H1 (cell line): ENCODE data around the gene SLC22A23. TPM values are rescaled to one million over a fixed set of nuclear protein-coding genes. Genes with fewer than 3 reads are reported as not detected.

ENCODE experiments used
- CTCF ChIA-PET: fragments of 300-600 bp; sonication (Branson Sonifier 250); formaldehyde crosslinking; loops from one replicate; lab custom pipeline; 2021; ENCODE audit not compliant: partially characterized antibody; lab: Charles Lee
- POLR2A ChIA-PET: fragments of 300-600 bp; sonication (Branson Sonifier 250); formaldehyde crosslinking; loops from one replicate; lab custom pipeline; 2021; ENCODE audit warnings: inconsistent platforms; ENCODE audit not compliant: partially characterized antibody; lab: Charles Lee
- DNase-seq, 2 experiments: peaks; one replicate each; pipeline versions ENCODE4 v3.0.0 to v3.0.0-alpha.2; 2010 to 2022; ENCODE audit warnings: low spot score in 2 of 2, low read depth in 1 of 2, mixed read lengths in 1 of 2
- FAIRE-seq: peaks from 2 replicates; lab custom pipeline; 2011; peaks lifted over from hg19 to GRCh38; lab: Jason Lieb, UNC
- H2AFZ ChIP-seq: 2 replicates; pipeline ENCODE4 v1.8.1; 2012; ENCODE audit warnings: low read length, inconsistent platforms
- H2AK5ac ChIP-seq: 2 replicates; pipeline ENCODE4 v1.6.1; 2013; ENCODE audit warnings: low read depth, low read length
- H2BK120ac ChIP-seq: replicated peaks from 2 replicates; pipeline ENCODE3; 2013; ENCODE audit warnings: low read depth, low read length, inconsistent platforms
- H2BK12ac ChIP-seq: 2 replicates; pipeline ENCODE4 v1.6.1; 2013; ENCODE audit warnings: low read depth, low read length
- H2BK15ac ChIP-seq: 2 replicates; pipeline ENCODE4 v1.6.1; 2013; ENCODE audit warnings: low read length
- H2BK20ac ChIP-seq: 2 replicates; pipeline ENCODE4 v1.6.1; 2013; ENCODE audit warnings: low read length
- H2BK5ac ChIP-seq: 2 replicates; pipeline ENCODE4 v1.6.1; 2013; ENCODE audit warnings: low read depth, low read length
- H3K14ac ChIP-seq: 2 replicates; pipeline ENCODE4 v1.6.1; 2013; ENCODE audit warnings: inconsistent platforms; ENCODE audit not compliant: insufficient read length
- H3K18ac ChIP-seq: 2 replicates; pipeline ENCODE4 v1.6.1; 2013; ENCODE audit warnings: low read length; ENCODE audit errors: extremely low read depth
- H3K23ac ChIP-seq: 2 replicates; pipeline ENCODE4 v1.6.1; 2013; ENCODE audit warnings: inconsistent platforms; ENCODE audit not compliant: insufficient read length
- H3K23me2 ChIP-seq: 2 replicates; pipeline ENCODE4 v1.6.1; 2013; ENCODE audit warnings: low read depth, low read length
- H3K27ac ChIP-seq: 2 replicates; pipeline ENCODE4 v1.6.1; 2011; ENCODE audit warnings: low read depth, low read length, inconsistent platforms
- H3K27me3 ChIP-seq, 4 experiments: replicated peaks in 1 of 4; 1 replicate in 1 of 4; 2 replicates in 3 of 4; pipeline versions ENCODE4 v1.6.1 to v1.8.1; 2011 to 2013; ENCODE audit warnings: low read length in 3 of 4, mild to moderate bottlenecking in 3 of 4, inconsistent platforms in 2 of 4, mixed read lengths in 2 of 4, moderate library complexity in 1 of 4; ENCODE audit not compliant: control insufficient read depth in 3 of 4, insufficient read depth in 3 of 4; ENCODE audit errors: extremely low read depth in 1 of 4
- H3K36me3 ChIP-seq, 4 experiments: 2 replicates each; pipeline versions ENCODE4 v1.6.1 to v1.8.1; 2011 to 2013; ENCODE audit warnings: mild to moderate bottlenecking in 4 of 4, low read length in 3 of 4, moderate library complexity in 2 of 4, control low read depth in 1 of 4, inconsistent platforms in 1 of 4; ENCODE audit not compliant: insufficient read depth in 4 of 4, control insufficient read depth in 2 of 4
- H3K4ac ChIP-seq: replicated peaks from 2 replicates; pipeline ENCODE3; 2013; ENCODE audit warnings: low read length, low read depth, mixed read lengths, inconsistent platforms; ENCODE audit not compliant: insufficient read length
- H3K4me1 ChIP-seq, 4 experiments: replicated peaks in 1 of 4; 1 replicate in 1 of 4; 2 replicates in 3 of 4; pipeline versions ENCODE4 v1.6.1 to v1.8.1; 2011 to 2013; ENCODE audit warnings: low read length in 3 of 4, inconsistent platforms in 2 of 4, mixed read lengths in 1 of 4; ENCODE audit not compliant: insufficient read depth in 4 of 4, control insufficient read depth in 3 of 4
- H3K4me2 ChIP-seq, 2 experiments: 2 replicates each; pipeline versions ENCODE4 v1.6.1 to v1.8.1; 2011 to 2013; ENCODE audit warnings: low read depth in 2 of 2, low read length in 2 of 2, control low read depth in 1 of 2, inconsistent platforms in 1 of 2, mild to moderate bottlenecking in 1 of 2; ENCODE audit not compliant: insufficient read depth in 1 of 2
- H3K4me3 ChIP-seq, 4 experiments: fragments of 200-600, 300-600 bp in 1 of 4; sonication (generic), shearing (Covaris generic), sonication (Bioruptor Twin) in 1 of 4; 2 replicates each; pipeline versions ENCODE4 v1.5.1 to v1.8.1; 2011 to 2016; ENCODE audit warnings: low read length in 4 of 4, low read depth in 3 of 4, control low read depth in 2 of 4, inconsistent platforms in 2 of 4, mild to moderate bottlenecking in 2 of 4, mixed read lengths in 1 of 4, moderate library complexity in 1 of 4; ENCODE audit not compliant: insufficient read depth in 2 of 4; ENCODE audit errors: extremely low read depth in 1 of 4
- H3K56ac ChIP-seq: replicated peaks from 2 replicates; pipeline ENCODE3; 2013; ENCODE audit warnings: low read depth, mild to moderate bottlenecking, mixed read lengths, low read length, inconsistent platforms; ENCODE audit not compliant: insufficient read length
- H3K79me1 ChIP-seq: 2 replicates; pipeline ENCODE4 v1.6.1; 2013; ENCODE audit warnings: low read depth, low read length, control low read depth
- H3K79me2 ChIP-seq, 2 experiments: 2 replicates each; pipeline versions ENCODE4 v1.6.1 to v1.8.1; 2012 to 2013; ENCODE audit warnings: low read length in 2 of 2, mild to moderate bottlenecking in 2 of 2, inconsistent platforms in 1 of 2; ENCODE audit not compliant: insufficient read depth in 2 of 2, control insufficient read depth in 1 of 2
- H3K9ac ChIP-seq, 4 experiments: replicated peaks in 1 of 4; 1 replicate in 1 of 4; 2 replicates in 3 of 4; pipeline versions ENCODE4 v1.6.1 to v1.8.1; 2011 to 2013; ENCODE audit warnings: low read depth in 3 of 4, low read length in 3 of 4, control low read depth in 2 of 4, mild to moderate bottlenecking in 2 of 4, moderate library complexity in 2 of 4, inconsistent platforms in 1 of 4; ENCODE audit errors: extremely low read depth in 1 of 4
- H3K9me3 ChIP-seq, 2 experiments: 2 replicates each; pipeline versions ENCODE4 v1.6.1 to v1.8.1; 2012 to 2013; ENCODE audit warnings: mild to moderate bottlenecking in 2 of 2, moderate library complexity in 2 of 2, control low read depth in 1 of 2, inconsistent platforms in 1 of 2, low read depth in 1 of 2, low read length in 1 of 2, mixed read lengths in 1 of 2; ENCODE audit not compliant: insufficient read depth in 2 of 2
- H4K20me1 ChIP-seq, 2 experiments: replicated peaks in 1 of 2; 2 replicates each; pipeline versions ENCODE3 to v1.8.1; 2011 to 2013; ENCODE audit warnings: inconsistent platforms in 2 of 2, low read length in 2 of 2, mild to moderate bottlenecking in 1 of 2; ENCODE audit not compliant: insufficient read depth in 2 of 2, control insufficient read depth in 1 of 2
- H4K5ac ChIP-seq: 2 replicates; pipeline ENCODE4 v1.6.1; 2013; ENCODE audit warnings: low read length, low read depth, mixed read lengths, inconsistent platforms; ENCODE audit not compliant: insufficient read length
- H4K8ac ChIP-seq: 2 replicates; pipeline ENCODE4 v1.8.0; 2013; ENCODE audit warnings: mild to moderate bottlenecking, moderate library complexity, low read length, inconsistent platforms; ENCODE audit not compliant: insufficient read depth; ENCODE audit errors: extremely low read depth
- H4K91ac ChIP-seq: replicated peaks from 2 replicates; pipeline ENCODE3; 2013; ENCODE audit warnings: low read length, mixed read lengths, inconsistent platforms; ENCODE audit not compliant: insufficient read length
- BACH1 ChIP-seq: IDR thresholded peaks from 2 replicates; pipeline ENCODE4 v1.6.1; 2012; ENCODE audit warnings: low read length, improper control_type of control experiment
- CTCF ChIP-seq, 3 experiments: IDR thresholded peaks; 1 replicate in 2 of 3; 2 replicates in 1 of 3; pipeline versions ENCODE4 v1.5.1 to v1.6.1; 2011; ENCODE audit warnings: low read length in 3 of 3, mild to moderate bottlenecking in 3 of 3, inconsistent platforms in 2 of 3, low read depth in 1 of 3, moderate library complexity in 1 of 3; ENCODE audit not compliant: insufficient read depth in 1 of 3; ENCODE audit errors: control extremely low read depth in 1 of 3
- E2F6 ChIP-seq: IDR thresholded peaks from 2 replicates; pipeline ENCODE4 v1.6.1; 2012; ENCODE audit warnings: inconsistent platforms
- PHF8 ChIP-seq: fragments of 200-600 bp; sonication (generic); conservative IDR thresholded peaks from 2 replicates; pipeline ENCODE4 v1.7.1; 2012; ENCODE audit warnings: low read depth, mild to moderate bottlenecking, inconsistent platforms, low read length, moderate library complexity
- POU5F1 ChIP-seq: IDR thresholded peaks from 2 replicates; pipeline ENCODE4 v1.6.1; 2011; ENCODE audit warnings: low read depth, mild to moderate bottlenecking, low read length, moderate library complexity
- TEAD4 ChIP-seq: IDR thresholded peaks from 2 replicates; pipeline ENCODE4 v1.6.1; 2012; ENCODE audit warnings: low read depth, low read length, inconsistent platforms, mixed read lengths
- YY1 ChIP-seq: IDR thresholded peaks from 2 replicates; pipeline ENCODE4 v1.6.1; 2011; ENCODE audit warnings: low read depth, mild to moderate bottlenecking, low read length
- WGBS, 2 experiments: shearing (Covaris generic) in 1 of 2; methylation state at CpG; one replicate each; pipeline versions ENCODE4 v1.1.6 to v1.1.7; 2013 to 2015; ENCODE audit warnings: low lambda C conversion rate in 2 of 2, mixed read lengths in 2 of 2, inconsistent platforms in 1 of 2, low coverage in 1 of 2, missing lambda C conversion rate in 1 of 2; ENCODE audit not compliant: insufficient replicate concordance in 2 of 2, insufficient coverage in 1 of 2, insufficient read length in 1 of 2; ENCODE audit errors: extremely low coverage in 1 of 2, missing lambda C conversion rate in 1 of 2; 5-methylcytosine and 5-hydroxymethylcytosine counted together
- polyA plus RNA-seq, 7 experiments: library from polyadenylated mRNA; depleted of rRNA in 3 of 7; stranded (reverse) in 5 of 7; unstranded in 2 of 7; fragments of >200 nt in 5 of 7; fragments of 200-250 nt in 2 of 7; gene quantifications; 1 replicate in 5 of 7; 2 replicates in 1 of 7; 4 replicates in 1 of 7; pipeline versions ENCODE4 v1.2.1 to v1.2.3, GENCODE V29; 2011 to 2013; ENCODE audit warnings: missing spikeins in 2 of 7, mixed read lengths in 2 of 7
- total RNA-seq: library from RNA; stranded (reverse); fragmentation: NEBNext Ultra II Directional; extraction: Animal tissue kit (Norgen Biotek cat#: 25700); gene quantifications from 2 replicates; pipeline ENCODE4 v1.2.1, GENCODE V29; 2021

Gene SLC22A23
- total and polyA plus RNA-seq, 2 of the 8 experiments (the other 6 are each of a cell fraction or from before 2014, with no cell fraction given), result 9.9 to 38.4 TPM

DNA sequence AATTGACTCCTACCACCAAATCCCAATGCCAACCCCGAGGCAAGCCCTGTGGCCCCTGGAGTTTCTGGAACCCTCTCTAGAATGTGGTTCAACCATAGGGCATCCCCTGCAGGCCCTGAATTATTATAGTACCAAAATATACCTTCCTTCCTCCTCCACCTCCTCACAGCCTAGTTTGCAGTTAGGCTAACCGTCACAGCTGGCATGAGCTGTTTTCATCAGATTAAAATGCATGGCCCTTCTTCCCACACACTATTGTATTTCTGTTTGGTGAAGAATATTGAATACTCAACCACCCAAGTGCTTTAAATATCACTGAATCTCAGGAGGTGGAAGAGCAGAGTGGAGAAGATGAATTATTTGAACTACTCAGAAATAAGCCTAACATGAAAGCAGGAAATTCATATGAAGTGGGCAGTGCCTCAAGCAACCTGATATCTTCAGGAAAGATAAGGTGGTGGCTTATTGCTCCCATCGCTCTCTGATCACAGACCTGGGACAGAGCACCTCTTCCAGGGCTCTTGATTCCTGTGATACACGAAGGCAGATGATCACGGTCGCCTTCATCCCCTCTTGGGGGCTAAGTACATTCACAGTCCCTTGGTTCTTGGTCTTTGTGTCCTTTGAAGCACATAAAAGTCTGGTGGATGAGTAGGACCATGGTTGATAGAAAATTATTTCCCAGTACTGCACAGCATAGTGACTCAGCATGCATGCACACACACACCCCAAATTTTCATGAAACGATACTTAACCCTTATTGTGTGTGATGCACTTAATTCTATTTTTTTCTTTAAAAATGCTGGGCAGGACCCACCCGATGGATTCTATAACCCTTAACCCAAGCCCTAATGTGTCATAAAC is 107.2 kb downstream of the SLC22A23 start:
- no peak overlapping the region for H3K27ac ChIP-seq
- ChIA-PET POLR2A (interaction anchor here (1.2 to 1.3 kb wide), 2 partner anchors 9 to 11 kb away, joined by 3 read pairs; no protein-coding TSS in a partner anchor), CTCF (interaction anchor here (1.3 to 1.4 kb wide), 4 partner anchors 11 to 21 kb away, joined by 4 to 7 read pairs (median 5); no protein-coding TSS in a partner anchor)
- H3K36me3 ChIP-seq, result no peaks in the 10 kb centered on the region
- no peak overlapping the region for H2BK120ac ChIP-seq
- H4K91ac ChIP-seq, result no peak overlapping the region
- peaks cover 5% of the 10 kb centered on the region; the same call in 1 of the 2 replicates for H3K79me1 ChIP-seq
- no peak overlapping the region for H3K56ac ChIP-seq
- peaks cover 0 to 3% of the 10 kb centered on the region in 2 experiments for H4K20me1 ChIP-seq
- no peak overlapping the region for H3K18ac ChIP-seq
- H2BK15ac ChIP-seq, result no peak overlapping the region; the same call in 1 of the 2 replicates
- H3K23ac ChIP-seq, result no peak overlapping the region
- no peaks in the 10 kb centered on the region for H3K9me3 ChIP-seq
- H3K23me2 ChIP-seq, result 0 out of 2 replicates have a peak, but pooled peaks cover 2% of the 10 kb centered on the region
- no peak overlapping the region for H3K4me3 ChIP-seq
- no peak for TF ChIP-seq TEAD4
- no peak for TF ChIP-seq BACH1
- TF ChIP-seq POU5F1, result no peak
- no peak for TF ChIP-seq E2F6
- no peak for TF ChIP-seq CTCF (IDR thresholded peaks at IDR 0.05; ENCODE audit: control extremely low read depth in 1 of 3, insufficient read depth in 1 of 3, low read depth in 1 of 3, low read length in 3 of 3)
- TF ChIP-seq PHF8, result no peak
- no peak for TF ChIP-seq YY1
- no peak overlapping the region for H3K4ac ChIP-seq
- no peak overlapping the region for H2BK5ac ChIP-seq
- H3K79me2 ChIP-seq, result peaks cover 0 to 23% of the 10 kb centered on the region in 2 experiments; a peak in 3 of 4 replicates
- H2AK5ac ChIP-seq, result no peak overlapping the region
- no peak overlapping the region for H3K14ac ChIP-seq
- no peak overlapping the region for H2AFZ ChIP-seq
- DNase-seq, result no peak
- FAIRE-seq, result no peak
- 90% methylated on average over 8 of the region's 8 CpGs; no CpG with 5 or more reads in 1 of the 2 experiments for WGBS, 2 experiments
- H3K27me3 ChIP-seq, result no peaks in the 10 kb centered on the region
- no peak overlapping the region; the same call in 1 of the 2 replicates for H4K8ac ChIP-seq
- H3K4me1 ChIP-seq, result peaks cover 4 to 17% (median 9%) of the 10 kb centered on the region in 4 experiments; a peak in 6 of 7 replicates
- H2BK12ac ChIP-seq, result no peak overlapping the region
- no peak overlapping the region for H4K5ac ChIP-seq
- H3K9ac ChIP-seq, result no peak overlapping the region
- H2BK20ac ChIP-seq, result no peak overlapping the region
- H3K4me2 ChIP-seq, result no peak overlapping the region
